SK-N-SH (cell line): ENCODE results near the gene RGS4. TPM values are rescaled to one million over a fixed set of nuclear protein-coding genes. Genes with fewer than 3 reads are reported as not detected.

Experiments
- CTCF ChIA-PET: fragments of 300-600, 350-600 bp; formaldehyde crosslinking; extraction: SDS; loops from one replicate; lab custom pipeline; 2021; lab: Yijun Ruan, JAX
- POLR2A ChIA-PET: fragments of 350-600 bp; sonication (Branson Sonifier 250); formaldehyde crosslinking; extraction: SDS; loops from one replicate; lab custom pipeline; 2020; ENCODE audit warnings: antibody characterized with exemption, inconsistent platforms; lab: Yijun Ruan, JAX
- DNase-seq: peaks from one replicate; pipeline ENCODE4 v3.0.0; 2012
- H2AFZ ChIP-seq: fragments of 200-600 bp; sonication (generic); 2 replicates; pipeline ENCODE4 v1.8.1; 2016; ENCODE audit warnings: antibody characterized with exemption, mild to moderate bottlenecking, low read depth
- H3F3A ChIP-seq: fragments of 200-600 bp; sonication (generic); replicated peaks from 2 replicates; pipeline ENCODE3; 2016; ENCODE audit warnings: antibody characterized with exemption, mild to moderate bottlenecking; ENCODE audit not compliant: insufficient read depth
- H3K27ac ChIP-seq, 2 experiments: fragments of 200-500 bp in 1 of 2; fragments of 200-600 bp in 1 of 2; sonication (Bioruptor generic) in 1 of 2; sonication (generic), shearing (Covaris generic) in 1 of 2; 2 replicates each; pipeline versions ENCODE4 v1.5.1 to v1.6.1; 2014 to 2016; ENCODE audit warnings: low read depth in 2 of 2, inconsistent platforms in 1 of 2, low read length in 1 of 2, mild to moderate bottlenecking in 1 of 2, mixed read lengths in 1 of 2
- H3K27me3 ChIP-seq: fragments of 200-600 bp; sonication (generic), shearing (Covaris generic); 2 replicates; pipeline ENCODE4 v1.6.1; 2016; ENCODE audit warnings: mixed run types; ENCODE audit not compliant: insufficient read depth
- H3K36me3 ChIP-seq, 2 experiments: fragments of 200-500 bp in 1 of 2; fragments of 200-600 bp in 1 of 2; sonication (Bioruptor generic) in 1 of 2; sonication (generic) in 1 of 2; replicated peaks in 1 of 2; 2 replicates each; pipeline versions ENCODE3 to v1.5.1; 2014 to 2016; ENCODE audit warnings: low read length in 1 of 2, mild to moderate bottlenecking in 1 of 2; ENCODE audit not compliant: insufficient read depth in 2 of 2, control insufficient read depth in 1 of 2
- H3K4me1 ChIP-seq, 2 experiments: fragments of 200-500 bp in 1 of 2; fragments of 200-600 bp in 1 of 2; sonication (Bioruptor generic) in 1 of 2; sonication (generic), shearing (Covaris generic) in 1 of 2; 2 replicates each; pipeline versions ENCODE4 v1.5.1 to v1.6.1; 2014 to 2016; ENCODE audit warnings: low read depth in 1 of 2, low read length in 1 of 2, mixed run types in 1 of 2; ENCODE audit not compliant: insufficient read depth in 2 of 2, control insufficient read depth in 1 of 2
- H3K4me2 ChIP-seq: fragments of 200-600 bp; sonication (generic), shearing (Covaris generic); 2 replicates; pipeline ENCODE4 v1.6.1; 2017; ENCODE audit warnings: mixed run types
- H3K4me3 ChIP-seq, 2 experiments: fragments of 200-500 bp in 1 of 2; fragments of 200-600 bp in 1 of 2; sonication (Bioruptor generic) in 1 of 2; sonication (generic), shearing (Covaris generic) in 1 of 2; 2 replicates each; pipeline versions ENCODE4 v1.5.1 to v1.8.1; 2014 to 2016; ENCODE audit warnings: low read depth in 2 of 2, inconsistent platforms in 1 of 2, low read length in 1 of 2, mild to moderate bottlenecking in 1 of 2, mixed read lengths in 1 of 2, moderate library complexity in 1 of 2
- H3K79me2 ChIP-seq: fragments of 200-600 bp; sonication (generic); 2 replicates; pipeline ENCODE4 v1.8.1; 2017; ENCODE audit warnings: mild to moderate bottlenecking; ENCODE audit not compliant: insufficient read depth
- H3K9ac ChIP-seq: fragments of 200-600 bp; sonication (generic); 2 replicates; pipeline ENCODE4 v1.6.1; 2017; ENCODE audit warnings: mixed run types
- H3K9me2 ChIP-seq: fragments of 200-600 bp; sonication (generic); 2 replicates; pipeline ENCODE4 v1.6.1; 2017; ENCODE audit warnings: mixed run types
- H3K9me3 ChIP-seq: fragments of 200-600 bp; sonication (generic); 2 replicates; pipeline ENCODE4 v1.6.1; 2017; ENCODE audit warnings: mixed run types, mild to moderate bottlenecking, moderate library complexity
- H4K20me1 ChIP-seq: fragments of 200-600 bp; sonication (generic); 2 replicates; pipeline ENCODE4 v1.6.1; 2017; ENCODE audit warnings: mild to moderate bottlenecking, mixed run types; ENCODE audit not compliant: insufficient read depth
- ELF1 ChIP-seq: IDR thresholded peaks from 2 replicates; pipeline ENCODE4 v1.4.0; 2012
- FOXM1 ChIP-seq: IDR thresholded peaks from 2 replicates; pipeline ENCODE4 v1.4.0; 2012; ENCODE audit warnings: low read depth, mild to moderate bottlenecking
- NRF1 ChIP-seq: IDR thresholded peaks from 2 replicates; pipeline ENCODE4 v1.6.1; 2012; ENCODE audit warnings: low read depth, mild to moderate bottlenecking, low read length
- RAD21 ChIP-seq: IDR thresholded peaks from 2 replicates; pipeline ENCODE4 v1.6.1; 2012; ENCODE audit warnings: mild to moderate bottlenecking, low read length
- RFX5 ChIP-seq: IDR thresholded peaks from 2 replicates; pipeline ENCODE4 v1.6.1; 2012; ENCODE audit warnings: mild to moderate bottlenecking, improper control_type of control experiment, low read length
- RXRA ChIP-seq: IDR thresholded peaks from 2 replicates; pipeline ENCODE4 v1.4.0; 2012; ENCODE audit warnings: low read depth, mild to moderate bottlenecking, borderline replicate concordance
- TEAD4 ChIP-seq: IDR thresholded peaks from 2 replicates; pipeline ENCODE4 v1.4.0; 2012; ENCODE audit warnings: mild to moderate bottlenecking, borderline replicate concordance; ENCODE audit not compliant: insufficient read depth
- WGBS: methylation state at CpG from one replicate; pipeline ENCODE4 v1.1.6; 2017; ENCODE audit warnings: low lambda C conversion rate; 5-methylcytosine and 5-hydroxymethylcytosine counted together
- polyA plus RNA-seq, 3 experiments: library from polyadenylated mRNA; depleted of rRNA; stranded (reverse); fragments of >200 nt; gene quantifications; 2 replicates each; pipeline ENCODE4 v1.2.3, GENCODE V29; 2012
- TF ChIP-seq, protein P1 (sequence below): fragments of 200-600 bp; sonication (generic); IDR thresholded peaks from 2 replicates; pipeline ENCODE4 v1.6.1; 2017; ENCODE audit warnings: antibody characterized with exemption, mild to moderate bottlenecking, moderate library complexity
- TF ChIP-seq, protein P2 (sequence below): fragments of 150-350 bp; IDR thresholded peaks from 2 replicates; pipeline ENCODE4 v1.6.1; 2016; ENCODE audit warnings: mild to moderate bottlenecking, low read depth, low read length
- TF ChIP-seq, protein P3 (sequence below): IDR thresholded peaks from 2 replicates; pipeline ENCODE4 v1.4.0; 2012; ENCODE audit warnings: low read depth
- TF ChIP-seq, protein P4 (sequence below): IDR thresholded peaks from 2 replicates; pipeline ENCODE4 v1.4.0; 2012; ENCODE audit warnings: low read depth, borderline replicate concordance

The RGS4 gene
- polyA plus RNA-seq, 1 of the 3 experiments (the other 2 are of a cell fraction), result 124 TPM

DNA sequence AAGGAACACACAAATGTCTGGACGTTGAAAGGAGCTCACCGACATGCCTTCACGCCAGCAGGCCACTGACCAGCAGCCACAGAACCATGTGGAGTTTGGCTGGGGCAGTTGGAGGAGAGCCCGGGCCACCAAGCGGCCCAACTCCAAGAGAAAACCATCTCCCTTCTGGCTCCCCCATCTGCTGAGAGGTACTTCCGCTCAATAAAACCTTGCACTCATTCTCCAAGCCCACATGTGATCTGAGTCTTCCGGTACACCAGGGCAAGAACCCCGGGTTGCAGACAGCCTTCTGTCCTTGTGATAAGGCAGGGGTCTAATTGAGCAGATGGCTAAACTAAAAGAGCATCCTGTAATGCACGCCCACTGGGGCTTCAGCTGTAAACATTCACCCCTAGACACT is 24.4 kb downstream of the RGS4 start (continued):
- TF ChIP-seq RFX5 (no peak), RXRA (no peak), FOXM1 (no peak)

DNA sequence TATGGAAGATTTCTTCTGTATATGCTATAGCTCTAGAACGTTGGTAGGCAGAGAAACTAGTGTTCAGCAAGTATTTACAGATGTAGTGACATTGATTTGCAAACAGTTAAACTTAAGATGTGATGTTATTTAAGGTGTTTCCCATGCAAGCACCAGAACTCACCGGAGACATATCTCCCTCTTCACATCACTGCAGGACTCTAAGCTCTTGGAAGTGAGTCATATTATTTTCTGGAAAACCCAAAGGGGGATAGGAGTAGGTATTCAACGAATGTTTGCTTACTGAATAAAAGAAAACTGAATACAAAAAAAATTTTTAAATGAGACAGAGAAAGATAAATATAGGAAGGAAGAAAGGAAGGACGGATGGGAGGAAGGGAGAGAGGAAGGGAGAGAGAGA is 25.0 kb downstream of the RGS4 start:
- WGBS, result 66% methylated on average over 4 of the region's 4 CpGs
- Histone ChIP-seq H3K36me3 (no peaks in the 10 kb centered on the region), H3K9ac (no peak overlapping the region), H3F3A (no peaks in the 10 kb centered on the region), H4K20me1 (no peaks in the 10 kb centered on the region), H3K27ac (no peak overlapping the region; a peak in 1 of 4 replicates), H3K4me3 (no peak overlapping the region), H2AFZ (no peak overlapping the region), H3K79me2 (no peaks in the 10 kb centered on the region), H3K27me3 (no peaks in the 10 kb centered on the region)
- CTCF ChIA-PET, result interaction anchor here (0.6 to 1.4 kb wide), 2 partner anchors 26 to 84 kb away, joined by 3 to 4 read pairs; no protein-coding TSS in a partner anchor
- POLR2A ChIA-PET, result no interaction called here
- DNase-seq, result no peak
- TF ChIP-seq ELF1 (no peak), RXRA (no peak)
- TF ChIP-seq, all 33 proteins: peak for 0
- H3K9me2 ChIP-seq, result no peaks in the 10 kb centered on the region
- no peaks in the 10 kb centered on the region for H3K9me3 ChIP-seq
- peaks cover 10 to 19% of the 10 kb centered on the region in 2 experiments; a peak in 2 of 4 replicates for H3K4me1 ChIP-seq
- H3K4me2 ChIP-seq, result no peak overlapping the region

DNA sequence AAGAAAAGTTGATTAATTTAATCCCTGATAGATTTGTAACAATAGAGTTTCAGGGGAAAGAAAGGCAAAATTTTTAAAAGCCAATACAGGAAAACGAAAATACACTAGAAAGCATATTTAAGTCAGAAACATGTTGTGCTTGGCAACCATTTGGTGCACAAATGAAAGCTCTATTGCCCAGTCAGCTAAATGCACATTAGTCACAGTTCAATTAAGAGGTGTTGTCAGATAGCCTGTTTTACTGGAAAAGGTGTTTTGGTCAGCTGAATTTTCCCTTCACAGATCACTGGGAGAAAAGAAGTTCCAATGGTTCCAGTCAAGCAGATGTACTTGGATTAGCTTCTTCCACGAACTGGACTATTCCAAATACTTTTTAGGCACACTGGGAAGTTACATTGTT is 25.4 kb downstream of the RGS4 start:
- Histone ChIP-seq H3K9me2 (no peaks in the 10 kb centered on the region), H3K27ac (no peak overlapping the region; a peak in 1 of 4 replicates), H3K36me3 (no peaks in the 10 kb centered on the region), H3K9me3 (no peaks in the 10 kb centered on the region), H3K79me2 (no peaks in the 10 kb centered on the region)
- CTCF ChIA-PET, result interaction anchor here (0.6 to 1.4 kb wide), 2 partner anchors 25 to 83 kb away, joined by 3 to 4 read pairs; no protein-coding TSS in a partner anchor
- no peak for DNase-seq
- TF ChIP-seq NRF1, result no peak
- TF ChIP-seq, protein P1, sequence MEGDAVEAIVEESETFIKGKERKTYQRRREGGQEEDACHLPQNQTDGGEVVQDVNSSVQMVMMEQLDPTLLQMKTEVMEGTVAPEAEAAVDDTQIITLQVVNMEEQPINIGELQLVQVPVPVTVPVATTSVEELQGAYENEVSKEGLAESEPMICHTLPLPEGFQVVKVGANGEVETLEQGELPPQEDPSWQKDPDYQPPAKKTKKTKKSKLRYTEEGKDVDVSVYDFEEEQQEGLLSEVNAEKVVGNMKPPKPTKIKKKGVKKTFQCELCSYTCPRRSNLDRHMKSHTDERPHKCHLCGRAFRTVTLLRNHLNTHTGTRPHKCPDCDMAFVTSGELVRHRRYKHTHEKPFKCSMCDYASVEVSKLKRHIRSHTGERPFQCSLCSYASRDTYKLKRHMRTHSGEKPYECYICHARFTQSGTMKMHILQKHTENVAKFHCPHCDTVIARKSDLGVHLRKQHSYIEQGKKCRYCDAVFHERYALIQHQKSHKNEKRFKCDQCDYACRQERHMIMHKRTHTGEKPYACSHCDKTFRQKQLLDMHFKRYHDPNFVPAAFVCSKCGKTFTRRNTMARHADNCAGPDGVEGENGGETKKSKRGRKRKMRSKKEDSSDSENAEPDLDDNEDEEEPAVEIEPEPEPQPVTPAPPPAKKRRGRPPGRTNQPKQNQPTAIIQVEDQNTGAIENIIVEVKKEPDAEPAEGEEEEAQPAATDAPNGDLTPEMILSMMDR, result no peak
- TF ChIP-seq, protein P2, sequence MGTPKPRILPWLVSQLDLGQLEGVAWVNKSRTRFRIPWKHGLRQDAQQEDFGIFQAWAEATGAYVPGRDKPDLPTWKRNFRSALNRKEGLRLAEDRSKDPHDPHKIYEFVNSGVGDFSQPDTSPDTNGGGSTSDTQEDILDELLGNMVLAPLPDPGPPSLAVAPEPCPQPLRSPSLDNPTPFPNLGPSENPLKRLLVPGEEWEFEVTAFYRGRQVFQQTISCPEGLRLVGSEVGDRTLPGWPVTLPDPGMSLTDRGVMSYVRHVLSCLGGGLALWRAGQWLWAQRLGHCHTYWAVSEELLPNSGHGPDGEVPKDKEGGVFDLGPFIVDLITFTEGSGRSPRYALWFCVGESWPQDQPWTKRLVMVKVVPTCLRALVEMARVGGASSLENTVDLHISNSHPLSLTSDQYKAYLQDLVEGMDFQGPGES, result no peak
- TF ChIP-seq, protein P3, sequence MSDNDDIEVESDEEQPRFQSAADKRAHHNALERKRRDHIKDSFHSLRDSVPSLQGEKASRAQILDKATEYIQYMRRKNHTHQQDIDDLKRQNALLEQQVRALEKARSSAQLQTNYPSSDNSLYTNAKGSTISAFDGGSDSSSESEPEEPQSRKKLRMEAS, result no peak
- TF ChIP-seq, protein P4, sequence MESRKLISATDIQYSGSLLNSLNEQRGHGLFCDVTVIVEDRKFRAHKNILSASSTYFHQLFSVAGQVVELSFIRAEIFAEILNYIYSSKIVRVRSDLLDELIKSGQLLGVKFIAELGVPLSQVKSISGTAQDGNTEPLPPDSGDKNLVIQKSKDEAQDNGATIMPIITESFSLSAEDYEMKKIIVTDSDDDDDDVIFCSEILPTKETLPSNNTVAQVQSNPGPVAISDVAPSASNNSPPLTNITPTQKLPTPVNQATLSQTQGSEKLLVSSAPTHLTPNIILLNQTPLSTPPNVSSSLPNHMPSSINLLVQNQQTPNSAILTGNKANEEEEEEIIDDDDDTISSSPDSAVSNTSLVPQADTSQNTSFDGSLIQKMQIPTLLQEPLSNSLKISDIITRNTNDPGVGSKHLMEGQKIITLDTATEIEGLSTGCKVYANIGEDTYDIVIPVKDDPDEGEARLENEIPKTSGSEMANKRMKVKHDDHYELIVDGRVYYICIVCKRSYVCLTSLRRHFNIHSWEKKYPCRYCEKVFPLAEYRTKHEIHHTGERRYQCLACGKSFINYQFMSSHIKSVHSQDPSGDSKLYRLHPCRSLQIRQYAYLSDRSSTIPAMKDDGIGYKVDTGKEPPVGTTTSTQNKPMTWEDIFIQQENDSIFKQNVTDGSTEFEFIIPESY, result no peak
- TF ChIP-seq FOXM1, result no peak
- no peak for TF ChIP-seq TEAD4
- TF ChIP-seq RAD21, result no peak
- TF ChIP-seq, all 33 proteins: peak for 0
- POLR2A ChIA-PET, result no interaction called here
- Histone ChIP-seq H3K27me3 (no peaks in the 10 kb centered on the region), H3K4me1 (peaks cover 10 to 19% of the 10 kb centered on the region in 2 experiments; a peak in 2 of 4 replicates), H4K20me1 (no peaks in the 10 kb centered on the region), H3K4me2 (no peak overlapping the region), H3K4me3 (no peak overlapping the region), H3F3A (no peaks in the 10 kb centered on the region), H2AFZ (no peak overlapping the region), H3K9ac (no peak overlapping the region)
- WGBS, result 76% methylated on average over 2 of the region's 2 CpGs
